K562 (cell line): ENCODE data around the gene TMEM225B. TPM values are rescaled to one million over a fixed set of nuclear protein-coding genes. Genes with fewer than 3 reads are reported as not detected.

Experiments used
- ATAC-seq: fragments of 200-7000 bp; cut with Tn5 transposase; 3 replicates; pipeline ENCODE4 v1.9.1; 2020; ENCODE audit warnings: moderate library complexity
- BruUV-seq: library from RNA; stranded (reverse); fragments of 400-500 nt; replicated peaks from 2 replicates; lab custom pipeline; 2021; lab: Mats Ljungman, UMichigan
- CTCF ChIA-PET: fragments of 300-600 bp; formaldehyde crosslinking; extraction: SDS; loops from one replicate; lab custom pipeline; 2021; ENCODE audit warnings: low intra/inter-chr PET ratio; lab: Yijun Ruan, JAX
- POLR2A ChIA-PET: fragments of 300-600, 350-650 bp; sonication (Branson Sonifier 250); formaldehyde crosslinking; extraction: SDS; loops from one replicate; lab custom pipeline; 2021; ENCODE audit warnings: antibody characterized with exemption, inconsistent platforms; lab: Yijun Ruan, JAX
- DNase-seq, 4 experiments: peaks; one replicate each; pipeline versions ENCODE4 v3.0.0 to v3.0.0-alpha.2; 2011 to 2018; ENCODE audit warnings: low spot score in 3 of 4, mixed read lengths in 3 of 4; ENCODE audit errors: extremely low read depth in 1 of 4
- FAIRE-seq: peaks from 2 replicates; lab custom pipeline; 2011; peaks lifted over from hg19 to GRCh38; lab: Jason Lieb, UNC
- H2AFZ ChIP-seq: 2 replicates; pipeline ENCODE4 v1.6.0; 2011; ENCODE audit warnings: low read depth, low read length, control low read depth, inconsistent platforms
- H3K27ac ChIP-seq: fragments of 200-600 bp; 3 replicates; pipeline ENCODE4 v1.8.0; 2011; ENCODE audit warnings: low read depth, mild to moderate bottlenecking, control low read depth, inconsistent platforms, low read length, moderate library complexity, mixed read lengths; ENCODE audit errors: extremely low read depth
- H3K27me3 ChIP-seq, 2 experiments: fragments of 300-600 bp in 1 of 2; 2 replicates in 1 of 2; 3 replicates in 1 of 2; pipeline versions ENCODE4 v1.6.0 to v1.8.0; 2011; ENCODE audit warnings: inconsistent platforms in 2 of 2, low read length in 2 of 2, mild to moderate bottlenecking in 1 of 2, mixed read lengths in 1 of 2, moderate library complexity in 1 of 2; ENCODE audit not compliant: control insufficient read depth in 2 of 2, insufficient read depth in 2 of 2
- H3K36me3 ChIP-seq: fragments of 300-600 bp; 3 replicates; pipeline ENCODE4 v1.8.0; 2011; ENCODE audit warnings: mild to moderate bottlenecking, low read length, inconsistent platforms; ENCODE audit not compliant: control insufficient read depth, insufficient read depth
- H3K4me1 ChIP-seq, 2 experiments: fragments of 200-600 bp in 1 of 2; replicated peaks in 1 of 2; 2 replicates in 1 of 2; 3 replicates in 1 of 2; pipeline versions ENCODE4 v1.5.1 to v1.8.0; 2011; ENCODE audit warnings: inconsistent platforms in 2 of 2, low read length in 2 of 2, mild to moderate bottlenecking in 1 of 2, mixed read lengths in 1 of 2, moderate library complexity in 1 of 2; ENCODE audit not compliant: control insufficient read depth in 2 of 2, insufficient read depth in 2 of 2
- H3K4me2 ChIP-seq: 2 replicates; pipeline ENCODE4 v1.6.1; 2011; ENCODE audit warnings: low read length, control low read depth, inconsistent platforms, mixed read lengths; ENCODE audit not compliant: insufficient read depth
- H3K4me3 ChIP-seq: fragments of 200-600 bp; sonication (generic), shearing (Covaris generic); 2 replicates; pipeline ENCODE4 v1.5.1; 2016; ENCODE audit warnings: control low read depth, inconsistent platforms
- H3K79me2 ChIP-seq: fragments of 200-600 bp; 3 replicates; pipeline ENCODE4 v1.8.0; 2011; ENCODE audit warnings: low read length, inconsistent platforms; ENCODE audit not compliant: control insufficient read depth, insufficient read depth
- H3K9ac ChIP-seq, 2 experiments: 2 replicates each; pipeline versions ENCODE4 v1.6.0 to v1.6.1; 2011; ENCODE audit warnings: low read depth in 2 of 2, low read length in 2 of 2, control low read depth in 1 of 2, inconsistent platforms in 1 of 2, mild to moderate bottlenecking in 1 of 2, mixed read lengths in 1 of 2; ENCODE audit not compliant: insufficient read depth in 1 of 2
- H3K9me1 ChIP-seq: one replicate; pipeline ENCODE4 v1.6.0; 2011; ENCODE audit warnings: inconsistent platforms, mild to moderate bottlenecking, low read length, moderate library complexity; ENCODE audit not compliant: control insufficient read depth, insufficient read depth
- H3K9me3 ChIP-seq: replicated peaks from 2 replicates; pipeline ENCODE4 v1.5.1; 2011; ENCODE audit warnings: low read depth, low read length, inconsistent platforms; ENCODE audit not compliant: control insufficient read depth, insufficient read depth
- H4K20me1 ChIP-seq: replicated peaks from 2 replicates; pipeline ENCODE4 v1.6.1; 2011; ENCODE audit warnings: low read length, inconsistent platforms, mixed read lengths; ENCODE audit not compliant: control insufficient read depth, insufficient read depth
- ARNT ChIP-seq, 2 experiments: fragments of 450-650 bp; IDR thresholded peaks; 2 replicates each; pipeline ENCODE4 v1.6.1; 2016; ENCODE audit warnings: mild to moderate bottlenecking in 1 of 2
- E2F5 ChIP-seq: sonication (generic); formaldehyde crosslinking; IDR thresholded peaks from 2 replicates; pipeline ENCODE4 v1.8.0; 2022; ENCODE audit warnings: mild to moderate bottlenecking, missing genetic modification reagents
- EP400 ChIP-seq: fragments of 450-650 bp; IDR thresholded peaks from 2 replicates; pipeline ENCODE4 v1.6.1; 2017; ENCODE audit warnings: antibody characterized with exemption, mild to moderate bottlenecking, moderate library complexity
- ETS2 ChIP-seq: IDR thresholded peaks from 2 replicates; pipeline ENCODE4 v1.6.1; 2016; ENCODE audit warnings: borderline replicate concordance, missing genetic modification characterization, mild to moderate bottlenecking, moderate library complexity, missing compliant biosample characterization; ENCODE audit not compliant: poor library complexity, severe bottlenecking
- TCF15 ChIP-seq: fragments of 250-450 bp; sonication (Bioruptor Pico); IDR thresholded peaks from 2 replicates; pipeline ENCODE4 v1.8.0; 2022; ENCODE audit warnings: moderate library complexity, mild to moderate bottlenecking, inconsistent platforms
- TGIF2 ChIP-seq: sonication (generic); formaldehyde crosslinking; IDR thresholded peaks from 2 replicates; pipeline ENCODE4 v1.8.1; 2022; ENCODE audit warnings: mild to moderate bottlenecking, missing genetic modification reagents, moderate library complexity
- TRIM24 ChIP-seq, 2 experiments: fragments of 450-650 bp; IDR thresholded peaks; 2 replicates each; pipeline ENCODE4 v1.6.1; 2016
- ZNF12 ChIP-seq: sonication (generic); formaldehyde crosslinking; IDR thresholded peaks from 2 replicates; pipeline ENCODE4 v1.4.0; 2020; ENCODE audit warnings: mild to moderate bottlenecking, missing genetic modification reagents
- ZNF277 ChIP-seq: fragments of 250-450 bp; sonication (Bioruptor Pico); IDR thresholded peaks from 2 replicates; pipeline ENCODE4 v1.8.0; 2022; ENCODE audit warnings: inconsistent platforms, mild to moderate bottlenecking, moderate library complexity, borderline replicate concordance
- ZNF311 ChIP-seq: fragments of 250-450 bp; sonication (Bioruptor Pico); IDR thresholded peaks from 2 replicates; pipeline ENCODE4 v1.4.0; 2020; ENCODE audit warnings: mild to moderate bottlenecking, moderate library complexity
- WGBS: fragments of 100-300 bp; shearing (Covaris generic); methylation state at CpG from one replicate; pipeline ENCODE4 v1.1.6; 2016; ENCODE audit warnings: low coverage, mixed read lengths; ENCODE audit not compliant: insufficient coverage; ENCODE audit errors: missing lambda C conversion rate; 5-methylcytosine and 5-hydroxymethylcytosine counted together
- in situ Hi-C: fragments of 300-500 bp; cut with MboI; formaldehyde crosslinking; loops from 4 replicates; pipeline ENCODE4 v1.15.0; 2018; ENCODE audit warnings: inconsistent platforms, mixed read lengths
- intact Hi-C: fragments of 100-400 bp; cut with micrococcal nuclease; formaldehyde crosslinking; loops from 2 replicates; pipeline ENCODE4 v1.14.2; 2022
- polyA plus RNA-seq, 8 experiments: library from polyadenylated mRNA; depleted of rRNA in 4 of 8; stranded (reverse) in 5 of 8; unstranded in 3 of 8; fragments of >200 nt; fragmentation: Nextera tagmentation in 2 of 8; fragmentation: Illumina TruSeq in 1 of 8; extraction: Ambion mirVana in 2 of 8; extraction: Trizol in 1 of 8; gene quantifications; 2 replicates each; pipeline versions ENCODE4 v1.2.1 to v1.2.3, GENCODE V29; 2011 to 2014; ENCODE audit warnings: inconsistent platforms in 1 of 8, missing spikeins in 1 of 8
- total RNA-seq, 7 experiments: library from RNA; depleted of rRNA in 6 of 7; stranded (reverse); fragments of >200 nt in 6 of 7; fragmentation: Illumina TruSeq in 2 of 7; extraction: Trizol in 2 of 7; gene quantifications; 2 replicates each; pipeline versions ENCODE4 v1.2.1 to v1.2.3, GENCODE V29; 2011 to 2021; ENCODE audit warnings: low replicate concordance in 1 of 7
- TF ChIP-seq, protein P1 (sequence below): fragments of 450-650 bp; formaldehyde crosslinking; IDR thresholded peaks from 2 replicates; pipeline ENCODE4 v1.4.0; 2020; ENCODE audit warnings: mild to moderate bottlenecking, moderate library complexity
- TF ChIP-seq, protein P2 (sequence below), 3 experiments: fragments of 200-800 bp in 1 of 3; fragments of 250-450 bp in 1 of 3; fragments of 450-650 bp in 1 of 3; sonication (Bioruptor Pico) in 1 of 3; sonication (Bioruptor generic) in 1 of 3; formaldehyde crosslinking in 1 of 3; IDR thresholded peaks; 2 replicates each; pipeline versions ENCODE4 v1.6.1 to v1.8.0; 2016 to 2022; ENCODE audit warnings: mild to moderate bottlenecking in 2 of 3, missing genetic modification characterization in 2 of 3, missing compliant biosample characterization in 1 of 3, moderate library complexity in 1 of 3
- TF ChIP-seq, protein P3 (sequence below): fragments of 450-650 bp; formaldehyde crosslinking; IDR thresholded peaks from 2 replicates; pipeline ENCODE4 v1.4.0; 2022; ENCODE audit warnings: mild to moderate bottlenecking, moderate library complexity

TMEM225B gene
- total and polyA plus RNA-seq, 9 of the 15 experiments (the other 6 are each of a cell fraction or from before 2014, with no cell fraction given) = 0.08 to 0.73 (median 0.56) TPM

- H3K4me1 ChIP-seq = peaks cover 0 to 8% of the 10 kb centered on the region in 2 experiments; a peak in 4 of 5 replicates
- H2AFZ ChIP-seq = no peak overlapping the region
- ATAC-seq (no peak), DNase-seq (no peak), FAIRE-seq (no peak)
- H3K36me3 ChIP-seq = peaks cover 95% of the 10 kb centered on the region
- H3K4me2 ChIP-seq = no peak overlapping the region
- peaks cover 6% of the 10 kb centered on the region; the same call in 1 of the 2 replicates for H4K20me1 ChIP-seq
- POLR2A ChIA-PET = interaction anchor here (0.6 kb wide), 1 partner anchor 266 kb away, joined by 4 read pairs; no protein-coding TSS in a partner anchor
- intact Hi-C loops (no loop called here), in situ Hi-C loops (no loop called here)
- H3K9ac ChIP-seq = no peak overlapping the region
- WGBS = 97% methylated on average over 11 of the region's 11 CpGs
- no TSS peak for BruUV-seq
- no peaks in the 10 kb centered on the region for H3K9me1 ChIP-seq
- CTCF ChIA-PET = no interaction called here
- H3K27ac ChIP-seq = no peak overlapping the region
- H3K27me3 ChIP-seq = no peaks in the 10 kb centered on the region
- no peaks in the 10 kb centered on the region for H3K79me2 ChIP-seq
- H3K9me3 ChIP-seq = no peaks in the 10 kb centered on the region
- H3K4me3 ChIP-seq = no peak overlapping the region
- no peak for TF ChIP-seq TRIM24 (IDR thresholded peaks at IDR 0.05)
- TF ChIP-seq ZNF311 (CRISPR knock-in tag) = no peak
- no peak for TF ChIP-seq ZNF12 (CRISPR knock-in tag)
- TF ChIP-seq EP400 = no peak
- peak; percentile 94 for TF ChIP-seq ZNF277
- TF ChIP-seq, protein P1, sequence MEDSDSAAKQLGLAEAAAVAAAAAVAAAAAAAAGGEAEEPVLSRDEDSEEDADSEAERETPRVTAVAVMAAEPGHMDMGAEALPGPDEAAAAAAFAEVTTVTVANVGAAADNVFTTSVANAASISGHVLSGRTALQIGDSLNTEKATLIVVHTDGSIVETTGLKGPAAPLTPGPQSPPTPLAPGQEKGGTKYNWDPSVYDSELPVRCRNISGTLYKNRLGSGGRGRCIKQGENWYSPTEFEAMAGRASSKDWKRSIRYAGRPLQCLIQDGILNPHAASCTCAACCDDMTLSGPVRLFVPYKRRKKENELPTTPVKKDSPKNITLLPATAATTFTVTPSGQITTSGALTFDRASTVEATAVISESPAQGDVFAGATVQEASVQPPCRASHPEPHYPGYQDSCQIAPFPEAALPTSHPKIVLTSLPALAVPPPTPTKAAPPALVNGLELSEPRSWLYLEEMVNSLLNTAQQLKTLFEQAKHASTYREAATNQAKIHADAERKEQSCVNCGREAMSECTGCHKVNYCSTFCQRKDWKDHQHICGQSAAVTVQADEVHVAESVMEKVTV (CRISPR knock-in tag) = no peak
- TF ChIP-seq ETS2 (tag) = no peak
- TF ChIP-seq TCF15 (CRISPR knock-in tag) = 0 out of 2 replicates have a peak, but pooled peaks have one; percentile 42
- TF ChIP-seq, protein P2, sequence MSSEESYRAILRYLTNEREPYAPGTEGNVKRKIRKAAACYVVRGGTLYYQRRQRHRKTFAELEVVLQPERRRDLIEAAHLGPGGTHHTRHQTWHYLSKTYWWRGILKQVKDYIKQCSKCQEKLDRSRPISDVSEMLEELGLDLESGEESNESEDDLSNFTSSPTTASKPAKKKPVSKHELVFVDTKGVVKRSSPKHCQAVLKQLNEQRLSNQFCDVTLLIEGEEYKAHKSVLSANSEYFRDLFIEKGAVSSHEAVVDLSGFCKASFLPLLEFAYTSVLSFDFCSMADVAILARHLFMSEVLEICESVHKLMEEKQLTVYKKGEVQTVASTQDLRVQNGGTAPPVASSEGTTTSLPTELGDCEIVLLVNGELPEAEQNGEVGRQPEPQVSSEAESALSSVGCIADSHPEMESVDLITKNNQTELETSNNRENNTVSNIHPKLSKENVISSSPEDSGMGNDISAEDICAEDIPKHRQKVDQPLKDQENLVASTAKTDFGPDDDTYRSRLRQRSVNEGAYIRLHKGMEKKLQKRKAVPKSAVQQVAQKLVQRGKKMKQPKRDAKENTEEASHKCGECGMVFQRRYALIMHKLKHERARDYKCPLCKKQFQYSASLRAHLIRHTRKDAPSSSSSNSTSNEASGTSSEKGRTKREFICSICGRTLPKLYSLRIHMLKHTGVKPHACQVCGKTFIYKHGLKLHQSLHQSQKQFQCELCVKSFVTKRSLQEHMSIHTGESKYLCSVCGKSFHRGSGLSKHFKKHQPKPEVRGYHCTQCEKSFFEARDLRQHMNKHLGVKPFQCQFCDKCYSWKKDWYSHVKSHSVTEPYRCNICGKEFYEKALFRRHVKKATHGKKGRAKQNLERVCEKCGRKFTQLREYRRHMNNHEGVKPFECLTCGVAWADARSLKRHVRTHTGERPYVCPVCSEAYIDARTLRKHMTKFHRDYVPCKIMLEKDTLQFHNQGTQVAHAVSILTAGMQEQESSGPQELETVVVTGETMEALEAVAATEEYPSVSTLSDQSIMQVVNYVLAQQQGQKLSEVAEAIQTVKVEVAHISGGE (CRISPR knock-in tag; IDR thresholded peaks at IDR 0.05) = peak in 1 of 3 experiments; percentile 48; a peak in 1 of 6 replicates
- TF ChIP-seq ARNT (IDR thresholded peaks at IDR 0.05) = no peak
- TF ChIP-seq TGIF2 (CRISPR knock-in tag) = no peak
- TF ChIP-seq, protein P3, sequence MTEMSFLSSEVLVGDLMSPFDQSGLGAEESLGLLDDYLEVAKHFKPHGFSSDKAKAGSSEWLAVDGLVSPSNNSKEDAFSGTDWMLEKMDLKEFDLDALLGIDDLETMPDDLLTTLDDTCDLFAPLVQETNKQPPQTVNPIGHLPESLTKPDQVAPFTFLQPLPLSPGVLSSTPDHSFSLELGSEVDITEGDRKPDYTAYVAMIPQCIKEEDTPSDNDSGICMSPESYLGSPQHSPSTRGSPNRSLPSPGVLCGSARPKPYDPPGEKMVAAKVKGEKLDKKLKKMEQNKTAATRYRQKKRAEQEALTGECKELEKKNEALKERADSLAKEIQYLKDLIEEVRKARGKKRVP (CRISPR knock-in tag) = no peak
- no peak for TF ChIP-seq E2F5 (CRISPR knock-in tag)
Measured at GRCh38 chr7:99627513-99627912, 29.4 kb downstream of the TMEM225B start.
